HG03521 (cell line): ENCODE data around the gene RNF128.
"Not testable (repeated sequence)": the region's sequence is repeated elsewhere in the genome, so short reads cannot be mapped to it uniquely, and the experiment has no call there.

Experiments used
- ATAC-seq: cut with Tn5 transposase; IDR thresholded peaks from one replicate; pipeline ENCODE4 v1.9.1; 2021; ENCODE audit warnings: mild to moderate bottlenecking, moderate library complexity; ENCODE audit not compliant: unreplicated experiment

Gene RNF128

GRCh38 chrX:106742805-106743204 lies 16.3 kb downstream of the RNF128 start:
- no peak for ATAC-seq

DNA sequence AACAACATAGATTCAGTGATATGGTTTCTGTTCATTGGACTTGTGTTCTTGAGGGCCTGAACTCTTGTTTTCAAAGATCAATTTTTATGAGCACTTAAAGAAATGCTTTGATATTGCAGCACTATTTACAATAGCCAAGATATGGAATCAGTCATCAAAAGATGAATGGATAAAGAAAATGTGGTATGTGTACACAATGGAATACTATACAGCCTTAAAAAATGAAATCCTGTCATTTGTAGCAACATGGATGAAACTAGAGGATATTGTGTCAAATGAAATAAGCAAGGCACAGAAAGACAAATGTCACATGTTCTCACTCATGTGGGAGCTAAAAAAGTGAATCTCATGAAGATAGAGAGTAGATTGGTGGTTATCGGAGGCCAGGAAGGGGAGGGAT lies 21.9 kb downstream of the RNF128 start:
- no peak for ATAC-seq

- no peak for ATAC-seq
Observed at GRCh38 chrX:106751407-106751806, 24.9 kb downstream of the RNF128 start.

- ATAC-seq: no peak
Observed at GRCh38 chrX:106752101-106752678, 25.7 kb downstream of the RNF128 start.

- ATAC-seq: not testable (repeated sequence)
Observed at GRCh38 chrX:106769288-106769687, 42.8 kb downstream of the RNF128 start.

- ATAC-seq: no peak
Observed at GRCh38 chrX:106774981-106775380, 48.5 kb downstream of the RNF128 start.

- no peak for ATAC-seq
Observed at GRCh38 chrX:106780264-106780663, 53.8 kb downstream of the RNF128 start.

DNA sequence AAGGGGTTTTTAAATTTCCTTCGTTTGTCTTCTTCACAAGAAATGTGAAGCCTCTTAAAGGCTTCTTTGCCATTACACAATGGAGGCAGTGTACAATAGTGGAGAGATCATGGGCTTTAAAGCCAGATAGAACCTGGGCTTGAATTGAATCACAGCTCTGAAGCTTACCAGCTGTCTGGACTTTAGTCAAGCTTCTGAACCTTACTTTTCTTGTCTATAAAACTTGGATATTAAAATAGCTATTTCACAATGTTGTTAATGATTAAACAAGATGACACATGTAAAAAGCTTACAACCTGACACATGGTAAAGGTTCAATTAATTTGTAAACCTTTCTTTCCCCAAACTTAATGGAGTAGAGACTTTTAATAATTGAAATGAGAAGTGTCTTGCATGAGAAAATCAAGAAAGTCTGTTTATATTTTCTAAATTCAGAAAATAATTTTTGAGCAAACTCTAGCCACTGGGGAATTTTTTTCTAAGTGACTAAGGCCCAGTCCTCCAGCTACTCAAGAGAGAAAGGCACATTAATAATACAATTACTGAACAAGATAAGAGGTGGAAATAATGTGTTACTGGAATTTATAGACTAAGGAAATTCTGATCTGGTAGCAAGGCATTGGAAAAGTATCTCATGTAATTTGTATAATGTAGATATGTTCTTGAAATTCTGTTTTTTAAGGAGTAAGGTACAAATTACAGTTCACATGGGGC lies 54.3 kb downstream of the RNF128 start:
- ATAC-seq: no peak

DNA sequence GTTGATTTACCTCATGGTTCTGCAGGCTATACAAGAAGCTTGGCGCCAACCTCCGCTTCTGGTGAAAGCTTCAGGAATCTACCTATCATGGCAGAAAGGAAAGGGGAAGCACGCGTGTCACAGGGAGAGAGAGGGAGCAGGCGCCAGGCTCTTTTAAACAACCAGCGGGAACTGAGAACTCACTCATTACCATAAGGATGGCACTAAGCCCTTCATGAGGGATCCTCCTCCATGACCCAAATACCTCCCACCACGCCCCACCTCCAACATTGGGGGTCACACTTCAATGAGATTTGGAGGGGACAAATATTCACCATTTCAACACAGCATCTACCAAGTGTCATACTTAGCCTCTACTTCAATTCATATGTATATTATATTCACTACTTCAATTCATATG lies 57.2 kb downstream of the RNF128 start:
- ATAC-seq: no peak

DNA sequence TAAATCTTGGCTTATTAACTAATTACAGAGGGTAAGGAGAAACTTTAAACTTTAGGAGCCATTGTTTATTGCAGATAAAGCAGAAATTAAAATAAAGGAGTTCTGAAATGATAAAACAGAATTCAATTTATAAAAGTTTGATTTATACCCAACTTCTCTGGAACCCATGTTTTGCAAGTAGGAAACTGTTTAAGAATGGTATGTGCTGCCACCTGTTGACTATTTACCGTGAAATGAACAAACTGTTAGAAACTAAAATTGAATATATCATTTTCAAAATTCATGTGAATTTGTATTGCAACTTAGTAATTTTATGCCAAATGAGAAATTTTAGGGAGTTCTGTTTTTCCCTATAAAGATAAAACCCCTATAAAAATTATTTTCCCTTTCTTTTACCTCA lies 65.0 kb downstream of the RNF128 start:
- ATAC-seq: no peak

- ATAC-seq: no peak
Observed at GRCh38 chrX:106802063-106802387, 75.5 kb downstream of the RNF128 start.

DNA sequence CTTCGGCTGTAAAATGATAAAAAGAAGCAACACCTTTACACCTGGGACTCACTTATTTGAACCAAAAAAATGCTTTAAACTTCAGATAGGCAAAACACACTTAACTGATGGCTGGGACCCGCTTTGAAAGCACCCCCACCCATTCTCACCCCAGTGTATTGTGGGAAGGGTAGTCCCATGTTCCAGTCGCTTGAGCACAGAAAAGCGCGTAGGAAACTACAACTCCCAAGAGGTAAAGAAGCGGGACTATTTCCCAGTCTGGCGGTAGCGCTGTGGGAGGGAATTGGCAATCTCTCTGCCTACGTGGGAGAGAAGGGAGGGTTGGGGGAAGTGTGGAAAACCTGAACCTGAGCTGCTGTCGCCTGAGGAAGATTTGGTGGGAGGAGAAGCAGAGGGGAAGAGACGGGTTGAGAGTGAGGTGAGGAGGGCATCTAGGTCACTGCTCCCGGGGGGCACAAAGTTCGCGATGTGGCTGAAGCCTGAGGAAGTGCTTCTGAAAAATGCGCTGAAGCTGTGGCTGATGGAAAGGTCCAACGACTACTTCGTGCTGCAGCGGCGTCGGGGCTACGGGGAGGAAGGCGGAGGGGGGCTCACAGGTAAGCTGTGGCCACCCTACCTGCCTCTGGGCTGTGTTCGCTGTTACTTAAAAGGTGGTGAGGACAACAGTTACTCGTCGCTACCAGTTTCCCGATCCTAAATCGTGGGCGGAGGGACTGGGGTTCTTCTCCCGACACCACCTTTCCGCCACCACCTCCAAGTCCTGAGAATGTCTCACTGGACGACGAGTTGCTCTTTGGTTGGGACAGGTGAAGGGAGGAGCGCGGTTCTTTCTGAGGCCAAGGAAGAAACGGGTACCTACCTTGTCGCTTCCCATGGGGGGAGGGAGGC lies 76.1 kb downstream of the RNF128 start, which contains the start of gene TBC1D8B:
Gene TBC1D8B (plus strand): TSS at position 286 of the 888 bp plus-strand sequence. CDS start 181 bp downstream, at position 467.
- no peak for ATAC-seq

- ATAC-seq: no peak
Observed at GRCh38 chrX:106811131-106811910, 84.8 kb downstream of the RNF128 start.

GRCh38 chrX:106812930-106813329 lies 86.4 kb downstream of the RNF128 start:
- ATAC-seq: not testable (repeated sequence)

DNA sequence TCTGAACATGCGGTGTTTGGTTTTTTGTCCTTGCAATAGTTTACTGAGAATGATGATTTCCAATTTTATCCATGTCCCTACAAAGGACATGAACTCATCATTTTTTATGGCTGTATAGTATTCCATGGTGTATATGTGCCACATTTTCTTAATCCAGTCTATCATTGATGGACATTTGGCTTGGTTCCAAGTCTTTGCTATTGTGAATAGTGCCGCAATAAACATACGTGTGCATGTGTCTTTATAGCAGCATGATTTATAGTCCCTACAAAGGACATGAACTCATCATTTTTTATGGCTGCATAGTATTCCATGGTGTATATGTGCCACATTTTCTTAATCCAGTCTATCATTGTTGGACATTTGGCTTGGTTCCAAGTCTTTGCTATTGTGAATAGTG lies 87.6 kb downstream of the RNF128 start:
- not testable (repeated sequence) for ATAC-seq
